Measurements from ENCODE around the gene SH3D19.
"Not testable (repeated sequence)": the region's sequence is repeated elsewhere in the genome, so short reads cannot be mapped to it uniquely, and the experiment has no call there.

SH3D19 gene

GRCh38 chr4:151142758-151143157, 182.6 kb downstream of the SH3D19 start:
- Histone ChIP-seq H4K20me1 (ENCODE audit: insufficient read depth, low read length) (no peaks in the 10 kb centered on the region), H3K36me3 (replicated peaks; ENCODE audit: low read depth, low read length) (no peaks in the 10 kb centered on the region), H3K79me2 (ENCODE audit: low read length) (no peaks in the 10 kb centered on the region), H3K9me3 (ENCODE audit: insufficient read depth, low read length) (no peaks in the 10 kb centered on the region), H3K27ac (ENCODE audit: low read length) (no peak overlapping the region), H2AFZ (ENCODE audit: low read depth, low read length) (no peak overlapping the region), H3K9ac (ENCODE audit: low read length) (no peak overlapping the region), H3K27me3 (ENCODE audit: low read depth, low read length) (no peaks in the 10 kb centered on the region), H3K4me1 (ENCODE audit: low read length) (peaks cover 6% of the 10 kb centered on the region), H3K4me2 (ENCODE audit: low read length) (no peak overlapping the region), H3K4me3 (ENCODE audit: low read length) (no peak overlapping the region)
- TF ChIP-seq, protein P1, sequence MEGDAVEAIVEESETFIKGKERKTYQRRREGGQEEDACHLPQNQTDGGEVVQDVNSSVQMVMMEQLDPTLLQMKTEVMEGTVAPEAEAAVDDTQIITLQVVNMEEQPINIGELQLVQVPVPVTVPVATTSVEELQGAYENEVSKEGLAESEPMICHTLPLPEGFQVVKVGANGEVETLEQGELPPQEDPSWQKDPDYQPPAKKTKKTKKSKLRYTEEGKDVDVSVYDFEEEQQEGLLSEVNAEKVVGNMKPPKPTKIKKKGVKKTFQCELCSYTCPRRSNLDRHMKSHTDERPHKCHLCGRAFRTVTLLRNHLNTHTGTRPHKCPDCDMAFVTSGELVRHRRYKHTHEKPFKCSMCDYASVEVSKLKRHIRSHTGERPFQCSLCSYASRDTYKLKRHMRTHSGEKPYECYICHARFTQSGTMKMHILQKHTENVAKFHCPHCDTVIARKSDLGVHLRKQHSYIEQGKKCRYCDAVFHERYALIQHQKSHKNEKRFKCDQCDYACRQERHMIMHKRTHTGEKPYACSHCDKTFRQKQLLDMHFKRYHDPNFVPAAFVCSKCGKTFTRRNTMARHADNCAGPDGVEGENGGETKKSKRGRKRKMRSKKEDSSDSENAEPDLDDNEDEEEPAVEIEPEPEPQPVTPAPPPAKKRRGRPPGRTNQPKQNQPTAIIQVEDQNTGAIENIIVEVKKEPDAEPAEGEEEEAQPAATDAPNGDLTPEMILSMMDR (IDR thresholded peaks at IDR 0.05; ENCODE audit: low read depth, low read length) = no peak
- no peak for TF ChIP-seq EZH2phosphoT487 (IDR thresholded peaks at IDR 0.05; ENCODE audit: low read depth)

DNA sequence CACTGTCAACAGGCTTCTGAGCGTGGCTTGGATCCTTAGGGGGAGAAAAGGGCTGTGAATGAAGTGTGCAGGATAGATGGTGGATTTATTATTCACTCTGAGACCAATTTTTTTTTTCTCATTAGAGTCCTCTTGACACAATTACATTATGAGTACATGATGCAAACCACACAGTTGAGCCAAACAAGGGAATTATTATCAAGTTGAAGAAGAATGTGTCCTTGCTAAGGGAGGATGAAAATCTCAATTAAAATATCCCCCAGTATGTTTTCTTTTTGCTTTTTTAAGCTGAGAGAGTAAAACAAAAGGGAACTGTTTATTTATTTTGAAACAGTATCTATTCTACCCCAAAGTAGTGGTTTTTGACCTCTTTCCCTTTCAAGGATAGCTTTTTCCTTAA, 185.6 kb downstream of the SH3D19 start:
- H3K9me3 ChIP-seq (ENCODE audit: insufficient read depth, low read length) = no peaks in the 10 kb centered on the region
- no peaks in the 10 kb centered on the region for H3K27me3 ChIP-seq (ENCODE audit: low read depth, low read length)
- H3K79me2 ChIP-seq (ENCODE audit: low read length) = no peaks in the 10 kb centered on the region
- no peak overlapping the region for H3K9ac ChIP-seq (ENCODE audit: low read length)
- H3K4me1 ChIP-seq (ENCODE audit: low read length) = peaks cover 6% of the 10 kb centered on the region
- TF ChIP-seq, protein P1 (IDR thresholded peaks at IDR 0.05; ENCODE audit: low read depth, low read length) = no peak
- no peak for TF ChIP-seq EZH2phosphoT487 (IDR thresholded peaks at IDR 0.05; ENCODE audit: low read depth)
- no peaks in the 10 kb centered on the region for H4K20me1 ChIP-seq (ENCODE audit: insufficient read depth, low read length)
- no peaks in the 10 kb centered on the region for H3K36me3 ChIP-seq (replicated peaks; ENCODE audit: low read depth, low read length)
- H3K4me2 ChIP-seq (ENCODE audit: low read length) = no peak overlapping the region
- no peak overlapping the region for H2AFZ ChIP-seq (ENCODE audit: low read depth, low read length)
- no peak overlapping the region for H3K27ac ChIP-seq (ENCODE audit: low read length)
- H3K4me3 ChIP-seq (ENCODE audit: low read length) = no peak overlapping the region

- H4K20me1 ChIP-seq (ENCODE audit: insufficient read depth, low read length) = not testable (repeated sequence)
Observed at GRCh38 chr4:151136048-151136447, 189.4 kb downstream of the SH3D19 start.

GRCh38 chr4:151133311-151133710, 192.1 kb downstream of the SH3D19 start:
- Histone ChIP-seq H4K20me1 (ENCODE audit: insufficient read depth, low read length) (no peaks in the 10 kb centered on the region), H2AFZ (ENCODE audit: low read depth, low read length) (no peak overlapping the region), H3K9ac (ENCODE audit: low read length) (no peak overlapping the region), H3K4me2 (ENCODE audit: low read length) (no peak overlapping the region), H3K27me3 (ENCODE audit: low read depth, low read length) (no peaks in the 10 kb centered on the region), H3K9me3 (ENCODE audit: insufficient read depth, low read length) (no peaks in the 10 kb centered on the region), H3K27ac (ENCODE audit: low read length) (no peak overlapping the region), H3K36me3 (replicated peaks; ENCODE audit: low read depth, low read length) (no peaks in the 10 kb centered on the region), H3K79me2 (ENCODE audit: low read length) (no peaks in the 10 kb centered on the region), H3K4me3 (ENCODE audit: low read length) (no peak overlapping the region), H3K4me1 (ENCODE audit: low read length) (no peaks in the 10 kb centered on the region)
- TF ChIP-seq, protein P1 (IDR thresholded peaks at IDR 0.05; ENCODE audit: low read depth, low read length) = no peak

More at GRCh38 chr4:151136048-151136447, 189.4 kb downstream of the SH3D19 start:
- H2AFZ ChIP-seq (ENCODE audit: low read depth, low read length); H3K4me2 ChIP-seq (ENCODE audit: low read length); H3K79me2 ChIP-seq (ENCODE audit: low read length); H3K27me3 ChIP-seq (ENCODE audit: low read depth, low read length); H3K36me3 ChIP-seq (replicated peaks; ENCODE audit: low read depth, low read length); H3K4me3 ChIP-seq (ENCODE audit: low read length); H3K9ac ChIP-seq (ENCODE audit: low read length); H3K27ac ChIP-seq (ENCODE audit: low read length); H3K9me3 ChIP-seq (ENCODE audit: insufficient read depth, low read length); H3K4me1 ChIP-seq (ENCODE audit: low read length): not testable (repeated sequence)

GRCh38 chr4:151129796-151130195, 195.6 kb downstream of the SH3D19 start:
- Histone ChIP-seq H3K9me3 (ENCODE audit: insufficient read depth, low read length) (no peaks in the 10 kb centered on the region), H2AFZ (ENCODE audit: low read depth, low read length) (no peak overlapping the region), H4K20me1 (ENCODE audit: insufficient read depth, low read length) (no peaks in the 10 kb centered on the region), H3K36me3 (replicated peaks; ENCODE audit: low read depth, low read length) (no peaks in the 10 kb centered on the region), H3K4me3 (ENCODE audit: low read length) (no peak overlapping the region), H3K27me3 (ENCODE audit: low read depth, low read length) (no peaks in the 10 kb centered on the region), H3K27ac (ENCODE audit: low read length) (no peak overlapping the region), H3K9ac (ENCODE audit: low read length) (no peak overlapping the region), H3K4me2 (ENCODE audit: low read length) (no peak overlapping the region), H3K79me2 (ENCODE audit: low read length) (no peaks in the 10 kb centered on the region), H3K4me1 (ENCODE audit: low read length) (no peaks in the 10 kb centered on the region)
- no peak for TF ChIP-seq EZH2phosphoT487 (IDR thresholded peaks at IDR 0.05; ENCODE audit: low read depth)
- TF ChIP-seq, protein P1 (IDR thresholded peaks at IDR 0.05; ENCODE audit: low read depth, low read length) = no peak

Data from OCI-LY3 (cell line).